ENCODE results near the gene TMCO4. TPM values are rescaled to one million over a fixed set of nuclear protein-coding genes. Genes with fewer than 3 reads are reported as not detected.

Gene TMCO4
- total RNA-seq, 1 donor from 2014 or later, result not detected

DNA sequence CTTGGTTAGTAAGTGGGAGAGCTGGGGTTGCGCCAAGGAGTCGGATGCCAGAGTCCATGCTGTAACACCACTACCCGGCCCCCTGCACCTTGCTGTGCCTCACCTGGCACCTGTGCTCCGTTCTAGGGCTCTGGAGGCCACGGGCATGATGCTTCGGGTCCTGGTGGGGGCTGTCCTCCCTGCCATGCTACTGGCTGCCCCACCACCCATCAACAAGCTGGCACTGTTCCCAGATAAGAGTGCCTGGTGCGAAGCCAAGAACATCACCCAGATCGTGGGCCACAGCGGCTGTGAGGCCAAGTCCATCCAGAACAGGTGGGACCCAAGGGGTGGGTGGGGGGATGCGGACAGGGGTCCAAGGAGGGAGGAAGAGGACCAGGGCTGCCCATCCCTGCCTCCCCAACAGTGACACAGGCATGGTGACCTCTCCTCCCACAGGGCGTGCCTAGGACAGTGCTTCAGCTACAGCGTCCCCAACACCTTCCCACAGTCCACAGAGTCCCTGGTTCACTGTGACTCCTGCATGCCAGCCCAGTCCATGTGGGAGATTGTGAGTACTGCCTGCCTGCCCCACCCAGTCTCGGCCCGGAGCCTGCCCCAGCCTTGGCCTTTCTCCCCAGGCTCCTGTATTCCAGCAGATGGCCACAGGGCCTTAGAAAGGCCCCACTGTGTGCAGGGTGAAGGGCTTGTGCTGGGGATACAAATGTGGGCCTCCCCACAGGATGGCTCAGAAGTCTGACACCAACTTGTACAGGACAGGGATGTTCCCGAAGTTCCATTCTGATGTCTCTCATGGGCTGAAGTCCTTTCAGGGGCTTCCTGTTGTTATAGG lies 144.6 kb downstream of the TMCO4 start:
- no peaks in the 10 kb centered on the region for H3K9me3 Mint-ChIP-seq (ENCODE audit: unreplicated experiment)
- peaks cover 9% of the 10 kb centered on the region for H3K4me1 Mint-ChIP-seq (ENCODE audit: low read depth, unreplicated experiment)
- H3K4me3 Mint-ChIP-seq (ENCODE audit: unreplicated experiment), result no peak overlapping the region
- no peak for DNase-seq
- peaks cover 3% of the 10 kb centered on the region for H3K27me3 Mint-ChIP-seq (ENCODE audit: unreplicated experiment)
- TF ChIP-seq, protein P1, sequence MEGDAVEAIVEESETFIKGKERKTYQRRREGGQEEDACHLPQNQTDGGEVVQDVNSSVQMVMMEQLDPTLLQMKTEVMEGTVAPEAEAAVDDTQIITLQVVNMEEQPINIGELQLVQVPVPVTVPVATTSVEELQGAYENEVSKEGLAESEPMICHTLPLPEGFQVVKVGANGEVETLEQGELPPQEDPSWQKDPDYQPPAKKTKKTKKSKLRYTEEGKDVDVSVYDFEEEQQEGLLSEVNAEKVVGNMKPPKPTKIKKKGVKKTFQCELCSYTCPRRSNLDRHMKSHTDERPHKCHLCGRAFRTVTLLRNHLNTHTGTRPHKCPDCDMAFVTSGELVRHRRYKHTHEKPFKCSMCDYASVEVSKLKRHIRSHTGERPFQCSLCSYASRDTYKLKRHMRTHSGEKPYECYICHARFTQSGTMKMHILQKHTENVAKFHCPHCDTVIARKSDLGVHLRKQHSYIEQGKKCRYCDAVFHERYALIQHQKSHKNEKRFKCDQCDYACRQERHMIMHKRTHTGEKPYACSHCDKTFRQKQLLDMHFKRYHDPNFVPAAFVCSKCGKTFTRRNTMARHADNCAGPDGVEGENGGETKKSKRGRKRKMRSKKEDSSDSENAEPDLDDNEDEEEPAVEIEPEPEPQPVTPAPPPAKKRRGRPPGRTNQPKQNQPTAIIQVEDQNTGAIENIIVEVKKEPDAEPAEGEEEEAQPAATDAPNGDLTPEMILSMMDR (IDR thresholded peaks at IDR 0.05; ENCODE audit: partially characterized antibody, unreplicated experiment), result no peak
- H3K27ac Mint-ChIP-seq (ENCODE audit: unreplicated experiment), result no peak overlapping the region
- H3K36me3 Mint-ChIP-seq (ENCODE audit: unreplicated experiment), result no peaks in the 10 kb centered on the region

DNA sequence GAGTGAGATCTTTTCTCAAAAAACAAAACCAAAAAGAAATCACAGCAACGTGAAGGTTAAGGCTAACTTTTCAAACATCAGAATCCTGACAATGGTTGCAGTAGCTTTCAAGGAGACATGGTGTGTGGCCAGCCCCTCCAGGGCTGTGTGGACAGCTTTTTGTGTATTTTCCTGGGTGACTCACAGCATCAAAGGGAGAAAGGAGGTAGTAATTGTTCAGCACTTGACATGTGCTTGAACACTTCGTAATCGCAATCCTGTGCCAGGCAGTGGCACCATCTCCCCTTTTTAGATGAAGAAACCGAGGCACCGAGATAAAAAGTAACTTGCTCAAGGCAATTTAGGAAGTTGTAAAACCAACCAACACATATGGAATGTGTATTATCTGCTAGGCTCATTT lies 145.3 kb downstream of the TMCO4 start:
- Mint-ChIP-seq H3K4me1 (ENCODE audit: low read depth, unreplicated experiment) (peaks cover 4% of the 10 kb centered on the region), H3K27ac (ENCODE audit: unreplicated experiment) (no peak overlapping the region), H3K27me3 (ENCODE audit: unreplicated experiment) (peaks cover 3% of the 10 kb centered on the region), H3K9me3 (ENCODE audit: unreplicated experiment) (no peaks in the 10 kb centered on the region), H3K36me3 (ENCODE audit: unreplicated experiment) (no peaks in the 10 kb centered on the region), H3K4me3 (ENCODE audit: unreplicated experiment) (no peak overlapping the region)
- TF ChIP-seq, protein P1 (IDR thresholded peaks at IDR 0.05; ENCODE audit: partially characterized antibody, unreplicated experiment), result no peak
- no peak for DNase-seq

DNA sequence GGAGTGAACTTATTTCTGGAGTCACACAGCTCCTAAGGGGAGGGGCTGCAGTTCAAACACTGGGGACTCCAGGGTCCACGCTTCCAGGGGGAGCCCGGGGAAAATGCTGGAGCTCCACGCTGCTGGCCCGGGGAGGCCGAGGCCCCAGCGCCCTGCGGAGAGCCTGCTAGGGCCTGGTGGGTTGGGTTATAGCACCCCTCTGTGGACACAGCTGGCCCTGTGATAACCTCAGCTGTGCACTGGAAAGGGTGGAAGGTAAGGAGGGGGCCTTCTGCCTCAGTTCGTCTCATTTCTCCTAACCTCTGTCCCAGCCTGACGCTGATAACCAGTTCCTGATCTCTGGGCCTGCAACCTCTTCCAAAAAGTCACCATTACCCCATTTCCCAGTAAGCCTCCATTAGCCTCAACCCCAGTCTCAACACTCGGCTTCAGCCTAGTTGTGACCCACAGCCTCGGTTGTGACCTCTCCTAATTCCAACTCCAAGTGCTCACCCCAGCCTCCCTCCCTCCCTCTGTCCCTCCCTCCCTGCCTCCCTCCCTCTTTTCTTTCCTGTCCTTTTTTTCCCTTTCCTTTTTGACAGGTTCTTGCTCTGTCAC lies 148.5 kb downstream of the TMCO4 start:
- peaks cover 6% of the 10 kb centered on the region for H3K9me3 Mint-ChIP-seq (ENCODE audit: unreplicated experiment)
- H3K4me3 Mint-ChIP-seq (ENCODE audit: unreplicated experiment), result no peak overlapping the region
- H3K4me1 Mint-ChIP-seq (ENCODE audit: low read depth, unreplicated experiment), result peaks cover 8% of the 10 kb centered on the region
- H3K27me3 Mint-ChIP-seq (ENCODE audit: unreplicated experiment), result peaks cover 11% of the 10 kb centered on the region
- H3K36me3 Mint-ChIP-seq (ENCODE audit: unreplicated experiment), result no peaks in the 10 kb centered on the region
- peak; percentile 72 for DNase-seq
- TF ChIP-seq, protein P1 (IDR thresholded peaks at IDR 0.05; ENCODE audit: partially characterized antibody, unreplicated experiment), result peak; percentile 34
- H3K27ac Mint-ChIP-seq (ENCODE audit: unreplicated experiment), result peak overlapping the region; percentile 70

DNA sequence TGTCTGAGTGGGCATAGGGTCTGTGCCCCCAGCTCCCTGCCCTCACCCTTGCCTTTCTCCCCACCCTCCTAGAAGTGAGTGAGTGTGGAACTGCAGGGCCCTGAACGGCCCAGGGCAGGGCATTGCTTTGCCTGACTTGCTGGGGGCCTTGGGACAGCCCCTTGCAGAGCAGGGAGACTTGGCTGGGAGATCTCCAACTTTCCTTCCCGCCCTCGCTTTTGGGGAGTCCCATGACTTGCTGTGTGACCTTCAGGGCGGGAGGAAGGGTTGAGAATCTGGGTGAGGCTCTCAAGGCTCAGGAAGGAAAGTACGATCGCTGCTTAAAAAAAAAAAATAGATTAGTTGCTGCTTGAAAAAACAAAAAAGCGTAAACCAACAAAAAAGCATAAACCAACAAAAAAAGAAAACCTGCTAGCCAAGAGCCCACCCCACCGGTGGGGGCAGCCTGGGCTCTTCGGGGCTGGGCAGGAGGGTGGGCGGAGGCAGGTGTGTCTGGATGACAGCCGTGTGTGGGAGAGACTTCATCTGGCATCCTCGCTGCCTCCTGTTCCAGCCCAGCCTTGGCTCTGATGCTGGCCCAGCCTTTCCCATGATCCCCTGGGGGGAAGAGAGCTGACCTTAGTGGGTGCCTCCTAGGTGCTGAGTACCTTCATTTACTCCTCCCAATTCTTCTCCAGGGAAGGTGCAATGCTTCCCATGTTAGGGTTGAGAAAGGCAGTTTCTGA lies 149.1 kb downstream of the TMCO4 start:
- TF ChIP-seq, protein P1 (IDR thresholded peaks at IDR 0.05; ENCODE audit: partially characterized antibody, unreplicated experiment), result no peak
- Mint-ChIP-seq H3K4me1 (ENCODE audit: low read depth, unreplicated experiment) (peaks cover 12% of the 10 kb centered on the region), H3K27me3 (ENCODE audit: unreplicated experiment) (peaks cover 12% of the 10 kb centered on the region), H3K36me3 (ENCODE audit: unreplicated experiment) (no peaks in the 10 kb centered on the region), H3K27ac (ENCODE audit: unreplicated experiment) (no peak overlapping the region), H3K9me3 (ENCODE audit: unreplicated experiment) (peaks cover 6% of the 10 kb centered on the region), H3K4me3 (ENCODE audit: unreplicated experiment) (no peak overlapping the region)
- no peak for DNase-seq
